ENCODE measurements around the gene ZNF654.

DNA sequence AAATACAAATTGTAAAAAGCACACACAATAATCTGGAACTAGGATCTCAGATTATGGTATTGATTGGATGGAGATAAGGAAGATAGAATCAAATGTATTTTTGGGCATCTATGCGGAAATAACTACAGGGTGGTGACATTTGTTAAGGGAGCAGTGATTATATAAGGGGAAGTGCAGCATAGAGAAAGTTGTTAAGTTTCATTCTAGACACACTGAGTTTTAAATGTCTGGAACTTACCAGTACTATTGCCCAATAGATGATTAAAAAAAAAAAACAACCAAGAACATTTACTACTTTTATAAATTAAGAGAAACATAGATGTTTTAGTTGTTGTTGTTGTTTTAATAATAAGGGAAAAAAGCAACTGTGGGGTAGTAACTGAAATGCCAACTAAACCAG is 58.6 kb downstream of the ZNF654 start:
- TF ChIP-seq POLR2A (IDR thresholded peaks at IDR 0.05) = no peak
- TF ChIP-seq, protein P1, sequence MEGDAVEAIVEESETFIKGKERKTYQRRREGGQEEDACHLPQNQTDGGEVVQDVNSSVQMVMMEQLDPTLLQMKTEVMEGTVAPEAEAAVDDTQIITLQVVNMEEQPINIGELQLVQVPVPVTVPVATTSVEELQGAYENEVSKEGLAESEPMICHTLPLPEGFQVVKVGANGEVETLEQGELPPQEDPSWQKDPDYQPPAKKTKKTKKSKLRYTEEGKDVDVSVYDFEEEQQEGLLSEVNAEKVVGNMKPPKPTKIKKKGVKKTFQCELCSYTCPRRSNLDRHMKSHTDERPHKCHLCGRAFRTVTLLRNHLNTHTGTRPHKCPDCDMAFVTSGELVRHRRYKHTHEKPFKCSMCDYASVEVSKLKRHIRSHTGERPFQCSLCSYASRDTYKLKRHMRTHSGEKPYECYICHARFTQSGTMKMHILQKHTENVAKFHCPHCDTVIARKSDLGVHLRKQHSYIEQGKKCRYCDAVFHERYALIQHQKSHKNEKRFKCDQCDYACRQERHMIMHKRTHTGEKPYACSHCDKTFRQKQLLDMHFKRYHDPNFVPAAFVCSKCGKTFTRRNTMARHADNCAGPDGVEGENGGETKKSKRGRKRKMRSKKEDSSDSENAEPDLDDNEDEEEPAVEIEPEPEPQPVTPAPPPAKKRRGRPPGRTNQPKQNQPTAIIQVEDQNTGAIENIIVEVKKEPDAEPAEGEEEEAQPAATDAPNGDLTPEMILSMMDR (IDR thresholded peaks at IDR 0.05) = no peak

All from prostate gland (tissue), 2 donors.